HG02840 (cell line): ENCODE results near the gene APPBP2.
"Not testable (repeated sequence)": the region's sequence is repeated elsewhere in the genome, so short reads cannot be mapped to it uniquely, and the experiment has no call there.

Experiments used
- ATAC-seq: cut with Tn5 transposase; IDR thresholded peaks from one replicate; pipeline ENCODE4 v1.9.1; 2021; ENCODE audit warnings: mild to moderate bottlenecking, moderate library complexity, moderate number of reproducible peaks; ENCODE audit not compliant: unreplicated experiment, low FRiP score

APPBP2 gene

DNA sequence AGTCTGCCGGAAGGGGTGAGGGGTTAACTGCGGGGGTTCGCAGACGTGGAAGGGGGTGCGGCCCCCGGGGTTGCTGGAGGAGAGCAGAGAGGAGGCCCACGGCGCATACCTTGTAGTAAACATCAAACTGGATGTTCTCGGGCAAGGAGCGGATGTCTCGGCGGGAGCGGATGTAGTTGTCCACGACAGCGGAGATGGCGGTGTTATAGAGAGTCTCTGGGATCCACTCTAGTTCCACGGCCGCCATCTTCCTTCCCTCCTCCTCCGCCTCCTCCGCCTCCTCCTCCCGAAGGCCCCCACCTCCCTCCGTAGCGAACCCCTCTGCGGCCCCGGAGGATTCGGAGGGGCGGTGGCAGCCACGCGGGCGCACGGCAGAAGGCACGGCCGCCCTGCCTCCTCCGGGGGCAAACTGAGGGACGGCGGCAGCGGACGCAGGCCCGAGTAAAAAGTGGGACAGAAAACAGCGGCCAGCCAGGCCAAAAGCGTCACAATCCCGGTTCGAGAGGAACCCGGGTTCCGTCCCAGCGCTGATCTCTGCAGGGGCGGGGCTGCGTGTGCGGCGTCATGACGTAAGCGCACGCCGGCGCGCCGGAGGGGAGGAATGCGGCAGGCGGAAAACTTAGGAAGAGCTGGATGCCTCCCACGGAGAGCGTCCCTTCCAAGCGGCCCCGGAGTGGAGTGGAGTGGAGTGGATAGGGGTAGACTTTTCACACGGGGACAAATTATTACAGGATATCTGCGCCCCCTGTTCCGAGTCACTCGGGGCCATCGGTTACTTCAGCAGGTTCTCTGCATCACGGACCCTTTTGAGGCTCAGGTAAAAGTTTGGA, at the start of gene APPBP2:
Gene APPBP2, minus strand, starts transcription at position 558 of the 830 bp plus-strand sequence. Its CDS starts 311 bp downstream, at position 247.
- ATAC-seq, result peak; percentile 84

DNA sequence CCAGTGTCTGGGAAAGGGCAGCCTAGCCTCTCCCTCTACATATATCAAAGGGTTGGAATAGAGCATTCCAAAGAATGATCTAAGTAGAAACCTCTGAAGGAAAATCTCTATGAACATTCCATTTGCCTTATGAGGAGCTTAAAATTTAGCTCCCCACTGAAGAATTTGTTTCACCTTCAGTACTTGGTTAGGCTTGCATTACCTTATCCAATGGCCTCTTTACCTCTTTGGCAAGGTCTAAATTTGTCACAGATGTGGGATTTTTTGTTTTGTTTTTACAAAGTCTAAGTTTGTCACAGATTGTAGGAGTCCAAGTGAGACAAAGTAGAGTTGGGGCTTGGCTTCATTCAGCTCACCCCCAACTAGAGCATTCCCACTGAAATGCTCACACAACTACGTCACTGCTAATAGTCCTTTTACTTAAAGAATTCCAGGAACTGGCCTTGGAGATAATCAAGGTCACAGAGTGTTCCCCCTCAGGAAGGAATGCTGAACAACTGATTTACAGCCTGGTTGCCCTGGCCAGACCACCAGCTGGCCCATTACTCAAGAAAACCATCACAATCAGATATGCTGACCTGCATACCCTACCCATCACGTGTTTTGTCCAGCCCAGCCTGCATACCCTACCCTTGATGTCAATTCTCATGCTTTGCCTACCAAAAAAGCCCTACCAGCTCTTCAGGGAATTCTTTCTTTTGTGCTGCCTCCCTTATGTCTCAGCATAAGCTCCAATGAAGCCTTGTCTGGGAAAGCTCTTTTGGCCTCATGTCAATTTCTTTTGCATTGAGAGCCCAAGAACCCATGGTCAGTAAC, 47.4 kb upstream of the APPBP2 start:
- ATAC-seq, result no peak

- no peak for ATAC-seq
Observed at GRCh38 chr17:60565233-60565632, 39.2 kb upstream of the APPBP2 start.

DNA sequence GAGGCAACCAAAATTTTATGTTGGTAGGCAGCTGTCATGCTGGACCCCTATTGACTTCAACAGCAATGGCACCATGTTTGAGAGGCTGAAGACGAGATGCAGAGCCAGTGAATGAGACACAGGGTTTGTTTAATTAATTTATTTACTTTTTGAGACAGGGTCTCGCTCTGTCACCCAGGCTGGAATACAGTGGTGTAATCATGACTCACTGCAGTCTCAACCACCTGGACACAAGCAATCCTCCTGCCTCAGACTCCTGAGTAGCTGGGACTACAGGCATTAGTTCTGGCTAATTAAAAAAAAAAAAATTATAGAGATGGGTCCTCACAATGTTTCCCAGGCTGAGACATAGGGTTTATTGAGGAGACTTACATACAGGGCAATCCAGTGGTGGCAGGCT, 37.7 kb upstream of the APPBP2 start:
- ATAC-seq, result no peak

GRCh38 chr17:60562421-60562820, 36.4 kb upstream of the APPBP2 start:
- ATAC-seq, result no peak

GRCh38 chr17:60560860-60561257, 34.8 kb upstream of the APPBP2 start:
- no peak for ATAC-seq

DNA sequence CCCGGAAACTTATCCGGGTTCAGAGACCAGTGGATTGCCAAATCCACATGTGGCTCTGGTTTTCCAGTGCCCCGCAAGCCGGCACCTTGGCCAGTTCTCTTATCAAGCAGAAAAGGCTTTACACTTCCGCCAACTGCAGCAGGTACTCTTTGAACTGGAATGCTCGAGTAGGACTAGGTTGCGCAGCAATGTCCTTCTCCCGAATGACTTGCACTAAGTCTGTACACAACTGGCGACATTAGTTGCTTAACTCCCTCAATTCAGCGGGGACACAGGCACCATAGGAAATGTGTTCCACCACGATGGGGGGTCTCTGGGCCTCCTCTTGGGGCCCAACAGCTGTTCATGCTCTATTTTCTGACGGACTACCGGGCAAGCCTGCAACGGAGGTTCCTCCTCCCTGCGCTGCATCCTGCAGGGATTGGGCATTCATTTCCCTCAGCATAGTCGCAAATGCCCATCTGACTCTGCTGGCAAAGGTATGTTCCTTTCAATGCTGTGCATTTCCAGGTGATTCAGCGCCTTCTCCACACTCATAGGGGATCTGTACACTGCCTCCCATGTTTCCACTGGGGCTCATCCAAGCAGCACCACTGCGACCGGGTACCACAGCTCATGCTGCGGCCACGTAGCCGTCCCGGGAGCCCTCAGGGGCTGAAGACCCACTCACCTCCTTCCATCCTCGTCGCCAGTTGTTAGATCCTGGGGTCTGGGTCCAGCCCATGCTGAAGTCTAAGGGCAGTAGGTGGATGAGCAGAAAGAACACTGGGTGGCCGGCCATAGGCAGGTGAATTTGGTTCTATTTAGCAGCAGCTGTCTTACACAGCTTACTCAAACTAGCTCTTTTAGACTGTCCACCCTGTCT, 34.2 kb upstream of the APPBP2 start:
- ATAC-seq, result no peak

- ATAC-seq, result no peak
Observed at GRCh38 chr17:60559659-60559994, 33.6 kb upstream of the APPBP2 start.

GRCh38 chr17:60557805-60558204, 31.8 kb upstream of the APPBP2 start:
- ATAC-seq, result no peak

DNA sequence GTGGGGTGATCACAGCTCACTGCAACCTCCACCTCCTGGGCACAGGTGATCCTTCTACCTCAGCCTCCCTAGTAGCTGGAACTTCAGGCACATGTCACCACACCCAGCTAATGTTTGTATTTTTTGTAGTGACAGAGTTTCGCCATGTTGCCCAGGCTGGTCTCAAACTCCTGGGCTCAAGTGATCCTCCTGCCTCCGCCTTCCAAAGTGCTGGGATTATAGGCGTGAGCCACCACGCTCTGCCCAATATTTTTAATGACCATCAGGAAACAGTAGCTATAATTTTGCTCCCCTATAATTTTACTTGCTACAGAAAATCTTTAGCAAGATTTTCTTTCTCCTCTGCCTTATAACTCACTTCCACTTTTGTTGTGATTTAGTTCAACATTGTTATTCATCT, 29.7 kb upstream of the APPBP2 start:
- no peak for ATAC-seq

GRCh38 chr17:60554377-60554788, 28.3 kb upstream of the APPBP2 start:
- ATAC-seq, result no peak

GRCh38 chr17:60552255-60552654, 26.2 kb upstream of the APPBP2 start:
- ATAC-seq, result not testable (repeated sequence)

DNA sequence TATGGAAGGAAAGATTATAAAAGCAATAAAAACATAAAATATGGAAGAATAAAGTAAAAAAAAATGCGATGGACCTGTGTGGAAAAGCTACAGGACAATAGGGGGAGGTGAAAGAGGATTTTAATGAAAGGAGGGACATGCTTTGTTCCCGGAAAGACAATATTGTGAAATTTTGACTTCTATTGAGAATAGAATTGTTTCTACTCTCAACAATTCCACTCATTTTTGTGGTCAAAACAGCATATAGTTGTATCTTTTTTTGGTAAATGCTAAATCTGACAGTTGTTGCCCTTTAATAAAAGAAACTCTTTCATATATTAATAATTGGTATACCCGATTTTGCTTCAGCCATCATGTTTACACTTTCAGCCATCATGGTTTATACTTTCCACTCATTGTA, 22.9 kb upstream of the APPBP2 start:
- no peak for ATAC-seq

DNA sequence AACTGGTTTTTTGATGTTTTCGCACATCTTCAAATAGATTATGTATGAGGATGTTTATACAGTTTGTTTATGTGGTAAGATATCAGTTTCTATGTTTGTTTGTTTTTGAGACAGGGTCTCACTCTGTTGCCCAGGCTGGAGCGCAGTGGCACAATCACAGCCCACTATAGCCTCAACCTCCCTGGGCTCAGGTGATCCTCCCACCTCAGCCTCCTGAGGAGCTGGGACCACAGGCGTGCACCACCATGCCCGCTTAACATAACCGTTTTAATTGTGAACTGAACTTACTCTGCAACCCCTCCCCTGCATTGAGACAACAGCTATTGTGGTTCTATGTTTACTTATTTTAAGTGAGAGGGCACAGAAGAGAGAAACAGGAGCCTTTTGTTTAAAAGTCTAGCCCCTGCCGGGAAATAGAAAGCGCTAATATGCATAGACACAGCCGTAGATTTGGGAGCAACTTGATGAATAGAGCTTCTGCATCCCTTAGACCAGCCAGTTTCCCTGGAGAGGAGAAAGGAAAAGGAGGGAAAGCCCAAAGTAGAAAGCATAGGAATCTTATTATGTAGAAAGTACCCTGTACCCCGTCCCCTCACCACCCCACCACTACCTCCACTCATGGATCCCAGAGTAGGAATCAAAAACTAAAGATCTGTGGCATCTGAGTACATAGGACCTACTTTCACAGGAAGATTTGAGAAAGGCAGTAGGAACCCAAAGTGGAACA, 19.6 kb upstream of the APPBP2 start:
- ATAC-seq, result no peak

GRCh38 chr17:60542071-60542470, 16.0 kb upstream of the APPBP2 start:
- ATAC-seq, result no peak

DNA sequence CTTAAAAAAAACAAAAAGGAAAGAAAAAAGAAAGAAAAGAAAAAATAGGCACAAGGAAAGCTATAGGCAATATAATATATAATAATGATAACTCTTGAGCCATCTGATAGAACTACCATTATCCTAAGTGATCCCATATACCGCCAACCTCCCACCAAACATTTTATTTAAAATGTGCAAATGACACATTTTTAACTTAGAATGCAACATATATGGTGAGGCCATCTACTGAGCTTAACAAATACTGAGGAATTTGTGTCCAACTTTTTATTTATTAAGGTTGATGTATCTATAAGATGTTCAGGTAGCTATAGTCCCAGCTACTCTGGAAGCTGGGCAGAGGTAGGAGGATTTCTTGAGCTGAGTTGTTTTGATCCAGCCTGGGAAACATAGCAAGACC, 14.4 kb upstream of the APPBP2 start:
- ATAC-seq, result no peak

DNA sequence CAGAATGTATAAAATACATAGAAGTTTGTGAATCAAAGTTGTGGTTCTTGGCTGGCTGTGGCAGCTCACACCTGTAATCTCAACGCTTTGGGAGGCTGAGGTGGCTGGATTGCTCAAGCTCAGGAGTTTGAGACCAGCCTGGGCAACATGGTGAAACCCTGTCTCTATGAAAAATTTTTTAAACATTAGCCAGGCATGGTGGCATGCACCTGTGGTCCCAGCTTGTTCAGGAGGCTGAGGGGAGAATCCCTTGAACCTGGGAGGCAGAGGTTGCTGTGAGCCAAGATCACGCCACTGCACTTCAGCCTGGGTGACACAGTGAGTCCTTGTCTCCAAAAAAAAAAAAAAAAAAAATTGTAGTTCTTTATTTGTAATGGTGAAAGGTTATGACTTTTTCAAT, 13.8 kb upstream of the APPBP2 start:
- no peak for ATAC-seq

GRCh38 chr17:60538726-60539125, 12.7 kb upstream of the APPBP2 start:
- ATAC-seq, result no peak

- no peak for ATAC-seq
Observed at GRCh38 chr17:60535382-60536279, 9.6 kb upstream of the APPBP2 start.
